SW 1271 (cell line): ENCODE data around the gene RAB42.
"Not testable (repeated sequence)": the region's sequence is repeated elsewhere in the genome, so short reads cannot be mapped to it uniquely, and the experiment has no call there.

Experiments
- DNase-seq, 2 experiments: peaks; one replicate each; lab custom pipeline; 2025; lab: John Stamatoyannopoulos, UW

RAB42 gene

DNA sequence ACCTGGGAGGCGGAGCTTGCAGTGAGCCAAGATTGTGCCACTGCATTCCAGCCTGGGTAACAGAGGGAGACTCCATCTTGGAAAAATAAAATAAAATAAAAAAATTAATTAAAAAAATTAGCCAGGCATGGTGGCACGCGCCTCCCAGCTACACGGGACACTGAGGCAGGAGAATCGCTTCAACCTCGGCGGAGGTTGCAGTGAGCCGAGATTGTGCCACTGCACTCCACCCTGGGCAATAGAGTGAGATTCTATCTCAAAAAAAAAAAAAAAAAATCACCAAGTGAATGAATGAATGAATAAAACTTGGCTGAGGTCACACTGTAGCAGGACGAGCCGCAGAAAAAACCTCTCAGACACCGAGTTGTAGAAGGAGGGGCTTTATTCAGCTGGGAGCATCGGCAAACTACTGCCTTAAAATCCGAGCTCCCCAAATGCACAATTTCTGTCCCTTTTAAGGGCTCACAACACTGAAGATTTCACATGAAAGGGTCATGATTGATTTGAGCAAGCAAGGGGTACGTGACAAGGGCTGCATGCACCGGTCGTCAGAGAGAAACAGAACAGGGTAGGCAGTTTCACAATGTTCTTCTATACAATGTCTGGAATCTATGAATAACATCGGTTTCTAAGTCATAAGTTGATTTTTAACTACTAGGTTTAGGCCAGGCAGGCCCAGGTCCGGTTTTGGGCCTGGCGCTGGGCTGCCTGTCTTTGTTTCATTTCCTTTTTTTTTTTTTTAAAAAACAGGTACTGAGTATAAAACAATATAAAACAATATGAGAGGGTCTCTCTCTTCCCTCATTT is 5.3 kb upstream of the RAB42 start:
- not testable (repeated sequence) for DNase-seq

DNA sequence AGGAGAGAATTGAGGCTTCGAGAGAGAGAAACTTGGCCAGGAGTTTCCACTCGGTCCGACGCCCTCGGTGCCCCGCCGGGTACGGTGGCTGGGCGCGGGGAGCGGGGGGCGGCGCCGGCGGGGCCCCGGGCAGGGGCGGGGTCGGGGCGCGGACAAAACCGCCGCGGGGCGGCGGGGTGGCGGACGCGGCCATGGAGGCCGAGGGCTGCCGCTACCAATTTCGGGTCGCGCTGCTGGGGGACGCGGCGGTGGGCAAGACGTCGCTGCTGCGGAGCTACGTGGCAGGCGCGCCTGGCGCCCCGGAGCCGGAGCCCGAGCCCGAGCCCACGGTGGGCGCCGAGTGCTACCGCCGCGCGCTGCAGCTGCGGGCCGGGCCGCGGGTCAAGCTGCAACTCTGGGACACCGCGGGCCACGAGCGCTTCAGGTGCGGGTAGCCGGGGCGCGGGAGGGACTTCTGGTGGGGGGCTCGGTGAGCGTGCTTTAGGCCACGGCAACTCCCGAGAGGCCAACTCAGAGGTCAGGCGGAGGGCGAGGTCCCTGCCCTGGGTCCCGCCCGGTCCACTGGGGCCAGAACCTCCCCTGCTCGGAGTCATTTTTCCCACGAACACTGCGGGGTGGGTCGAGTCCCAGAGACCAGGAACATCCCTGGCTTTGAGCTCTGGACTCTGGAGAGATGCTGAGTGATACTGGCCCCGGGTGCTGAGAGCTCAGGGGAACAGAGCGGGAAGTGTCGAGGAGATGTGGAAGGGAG is 431 bp downstream of the RAB42 start:
- DNase-seq: no peak

DNA sequence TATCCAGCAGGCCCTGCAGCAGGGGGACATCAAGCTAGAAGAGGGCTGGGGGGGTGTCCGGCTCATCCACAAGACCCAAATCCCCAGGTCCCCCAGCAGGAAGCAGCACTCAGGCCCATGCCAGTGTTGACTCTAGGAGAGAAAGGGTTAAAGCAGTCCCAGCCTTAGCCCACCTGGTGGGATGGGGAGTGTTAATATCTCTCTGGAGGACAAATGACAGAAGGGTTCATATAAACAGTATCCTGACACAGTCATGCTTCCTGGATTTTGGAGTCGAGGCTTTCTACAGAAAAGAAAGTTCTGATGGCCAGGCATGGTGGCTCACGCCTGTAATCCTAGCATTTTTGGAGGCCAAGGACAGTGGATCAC is 1.9 kb downstream of the RAB42 start:
- not testable (repeated sequence) for DNase-seq

DNA sequence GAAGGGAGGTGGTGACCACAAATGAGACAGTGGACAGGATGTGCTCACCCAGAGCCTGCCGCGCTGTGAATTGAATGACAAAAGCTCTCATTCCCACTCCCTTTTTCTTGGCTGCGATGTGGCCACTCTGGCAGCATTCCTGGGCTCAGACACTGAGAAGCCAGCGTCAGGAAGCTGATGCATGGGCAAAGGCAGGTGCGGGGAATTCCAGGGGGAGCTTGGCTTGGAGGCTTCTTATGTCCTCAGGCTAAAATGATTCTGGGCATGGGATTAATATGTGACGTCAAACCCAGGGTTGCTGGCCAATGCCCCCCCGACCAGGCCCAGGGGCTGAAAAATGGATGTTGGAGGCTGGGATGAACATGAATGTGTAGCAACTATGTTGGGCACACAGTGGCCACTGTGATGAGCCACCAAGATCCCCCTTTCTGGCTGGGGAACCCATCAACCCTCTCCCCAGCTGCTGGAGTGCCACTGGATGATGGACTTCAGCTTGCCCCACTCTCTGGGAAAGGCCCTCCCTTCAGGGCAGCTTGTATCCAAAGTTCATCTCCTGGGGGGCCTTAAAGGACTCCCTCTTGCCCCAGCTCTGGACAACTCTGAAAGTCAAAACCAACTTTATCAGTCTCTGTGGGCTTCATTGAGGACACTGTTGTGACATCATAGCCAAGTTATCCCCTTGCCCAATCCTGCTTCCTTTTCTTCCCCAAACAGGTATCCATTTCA is 2.8 kb downstream of the RAB42 start:
- DNase-seq: not testable (repeated sequence)

DNA sequence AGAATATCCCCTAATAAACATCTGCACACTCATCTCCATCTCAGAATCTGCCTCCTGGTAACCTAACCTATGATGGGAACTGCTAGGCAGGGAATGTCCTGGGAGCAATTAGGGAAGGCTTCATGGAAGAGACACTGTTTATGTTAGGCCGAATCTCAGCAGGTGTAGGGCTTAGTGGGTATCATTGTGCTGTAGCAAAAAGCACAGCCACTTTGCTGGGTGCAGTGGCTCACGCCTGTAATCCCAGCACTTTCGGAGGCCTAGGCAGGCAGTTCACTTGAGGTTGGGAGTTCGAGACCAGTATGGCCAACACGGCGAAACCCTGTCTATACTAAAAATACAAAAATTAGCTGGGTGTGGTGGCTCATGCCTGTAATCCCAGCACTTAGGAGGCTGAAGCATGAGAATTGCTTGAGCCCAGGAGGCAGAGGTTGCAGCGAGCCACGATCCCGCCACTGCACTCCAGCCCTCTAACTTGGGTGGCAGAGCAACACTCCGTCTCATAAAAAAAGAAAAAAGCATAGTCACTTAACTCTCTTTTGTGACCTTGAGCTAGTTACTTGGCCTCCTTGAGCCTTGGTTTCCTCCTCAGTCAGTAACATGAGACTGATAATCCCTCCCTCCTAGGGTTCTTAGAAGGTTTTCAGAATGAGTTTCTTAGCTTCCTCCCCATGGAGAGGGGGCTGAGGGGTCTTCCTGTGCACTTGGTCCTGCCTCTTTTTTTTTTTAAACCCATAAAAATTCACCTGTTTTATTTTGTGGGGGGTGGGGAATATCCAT is 3.5 kb downstream of the RAB42 start:
- DNase-seq: no peak

DNA sequence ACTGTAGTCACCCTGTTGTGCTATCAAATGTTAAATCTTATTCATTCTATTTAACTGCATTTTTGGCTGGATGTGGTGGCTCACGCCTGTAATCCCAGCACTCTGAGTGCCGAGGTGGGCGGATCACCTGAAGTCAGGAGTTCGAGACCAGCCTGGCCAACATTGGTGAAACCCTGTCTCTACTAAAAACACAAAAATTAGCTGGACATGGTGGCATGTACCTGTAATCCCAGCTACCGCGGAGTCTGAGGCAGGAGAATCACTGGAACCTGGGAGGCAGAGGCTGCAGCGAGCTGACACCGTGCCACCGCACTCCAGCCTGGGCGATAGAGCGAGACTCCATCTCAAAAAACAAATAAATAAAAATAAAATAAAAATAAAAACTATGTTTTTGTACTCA is 4.2 kb downstream of the RAB42 start:
- DNase-seq: not testable (repeated sequence)

DNA sequence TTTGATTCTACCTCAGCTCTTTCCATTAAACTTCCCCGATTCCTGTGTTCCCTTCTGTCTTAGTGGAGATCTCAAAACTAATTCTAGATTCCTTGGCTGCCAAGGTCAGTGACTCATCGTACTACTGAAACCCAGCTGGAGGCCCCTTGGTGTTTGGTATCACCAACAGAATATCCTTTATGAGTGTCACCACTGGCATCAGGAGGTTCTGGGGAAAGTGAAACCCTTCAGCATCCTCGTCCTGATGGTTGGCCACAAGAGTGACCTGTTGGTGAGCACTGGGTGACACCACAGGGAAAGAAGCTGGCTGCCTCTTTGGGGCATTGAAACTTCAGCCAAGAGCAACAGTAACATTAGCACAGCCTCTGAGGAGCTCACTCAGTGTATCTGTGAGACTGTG is 9.6 kb downstream of the RAB42 start:
- DNase-seq: peak; percentile 27 to 63

DNA sequence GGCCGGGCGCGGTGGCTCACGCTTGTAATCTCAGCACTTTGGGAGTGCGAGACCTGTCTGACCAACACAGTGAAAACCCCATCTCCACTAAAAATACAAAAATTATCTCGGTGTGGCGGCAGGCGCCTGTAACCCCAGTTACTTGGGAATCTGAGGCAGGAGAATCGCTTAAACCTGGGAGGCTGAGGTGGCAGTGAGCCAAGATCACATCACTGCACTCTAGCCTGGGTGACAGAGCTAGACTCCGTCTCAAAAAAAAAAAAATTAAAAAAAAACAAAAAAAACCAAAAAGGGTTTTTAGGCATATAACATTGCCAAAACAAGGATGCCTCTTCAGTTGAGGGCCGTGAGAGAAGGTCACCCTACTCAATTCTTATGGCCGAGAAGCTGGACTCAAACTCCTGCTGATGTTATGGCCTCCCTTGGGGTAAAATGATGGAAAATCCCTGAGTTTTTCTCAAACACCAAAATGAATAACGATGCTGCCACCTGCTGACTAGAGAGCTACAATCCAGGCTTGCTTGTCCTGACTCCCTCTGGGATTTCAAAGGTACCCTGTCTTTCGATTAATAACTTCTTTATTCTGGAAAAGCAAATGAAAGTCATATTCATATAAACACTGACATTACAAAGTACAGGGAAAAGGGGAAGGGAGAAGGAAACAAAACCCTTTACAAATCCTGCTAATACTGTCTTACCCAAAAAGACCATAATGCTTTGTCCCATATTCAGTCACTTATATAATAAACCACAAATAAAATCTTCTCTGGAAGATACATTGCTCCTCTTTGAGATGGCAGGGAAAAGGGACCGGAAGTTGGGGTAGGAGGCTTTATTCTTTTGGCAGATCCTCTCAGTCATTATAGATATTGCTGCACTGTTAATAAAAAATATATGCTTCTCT is 10.7 kb downstream of the RAB42 start:
- peak in 1 of 2 experiments; percentile 61 for DNase-seq

DNA sequence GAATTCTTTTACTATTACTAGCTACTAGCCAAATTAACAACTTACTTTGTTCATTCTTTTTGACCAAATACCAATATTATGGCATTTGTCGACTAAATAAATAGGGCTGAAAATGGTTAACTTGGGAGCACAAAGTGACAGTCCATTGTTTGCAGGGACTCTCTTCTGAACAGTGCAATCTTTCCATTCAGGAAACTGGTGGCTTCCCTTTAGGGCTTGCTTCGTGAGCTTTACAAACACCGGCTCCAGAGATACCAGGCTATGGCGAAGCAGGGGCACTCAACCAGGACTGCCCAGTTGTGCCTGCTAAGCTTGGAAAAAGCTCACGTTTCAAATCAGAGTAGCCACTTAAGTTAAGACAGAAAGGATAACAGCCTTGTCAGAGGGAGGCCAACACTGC is 12.3 kb downstream of the RAB42 start:
- no peak for DNase-seq

DNA sequence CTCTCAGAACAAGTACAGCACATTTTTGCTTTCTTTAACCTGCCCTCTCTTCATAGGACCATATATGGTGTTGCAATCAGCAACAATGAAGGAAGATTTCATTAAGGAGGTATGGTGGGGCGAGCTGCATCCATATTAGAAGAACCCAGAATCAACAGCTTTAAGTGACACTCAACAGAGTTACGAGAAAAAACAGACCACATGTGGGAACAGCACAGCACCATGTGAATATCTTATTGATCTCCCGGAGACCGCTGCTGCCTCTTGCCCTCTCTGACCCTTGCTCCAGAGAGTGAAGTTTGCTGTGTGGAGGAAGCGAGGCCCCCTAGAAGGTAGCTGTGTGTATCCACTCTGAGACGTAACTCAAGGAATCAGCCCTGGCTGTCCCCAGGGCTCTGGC is 12.9 kb downstream of the RAB42 start:
- DNase-seq: no peak

DNA sequence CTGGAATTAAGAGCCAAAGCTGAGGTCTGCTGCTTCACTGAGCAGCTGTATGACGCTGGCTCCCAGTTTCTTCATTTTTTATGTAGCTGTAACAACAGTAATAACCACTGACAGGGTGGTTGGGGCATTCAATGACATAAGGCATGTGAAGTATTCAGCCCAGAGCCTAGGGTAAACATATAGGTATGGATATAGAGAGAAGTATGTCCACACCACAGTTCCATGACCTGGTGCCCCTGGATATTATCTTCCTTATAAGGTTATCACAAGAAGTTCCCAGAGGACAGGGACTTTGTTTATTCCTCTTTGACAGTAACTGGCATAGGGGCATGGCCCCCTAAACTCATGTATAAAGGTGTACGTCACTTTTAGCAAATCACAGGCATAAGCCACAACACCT is 14.7 kb downstream of the RAB42 start:
- no peak for DNase-seq

DNA sequence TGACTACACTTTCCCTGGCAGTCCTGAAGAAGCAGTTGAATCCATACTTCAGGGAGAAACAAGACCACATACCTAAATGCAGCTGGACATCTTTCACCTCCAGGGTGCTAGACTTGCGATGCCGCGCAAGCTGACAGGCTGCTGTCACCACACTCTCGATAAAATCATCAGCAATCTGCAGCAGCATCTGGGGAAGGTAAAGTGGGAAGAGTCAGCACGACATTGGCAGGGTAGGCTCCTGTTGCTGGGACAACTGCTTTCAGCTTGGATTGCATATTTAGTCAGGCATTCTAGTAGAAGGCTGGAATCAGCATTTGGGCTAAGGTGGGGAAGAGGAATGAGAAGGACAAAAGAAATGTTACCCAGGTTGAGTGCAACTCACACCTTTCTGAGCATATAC is 21.1 kb downstream of the RAB42 start:
- DNase-seq: no peak

DNA sequence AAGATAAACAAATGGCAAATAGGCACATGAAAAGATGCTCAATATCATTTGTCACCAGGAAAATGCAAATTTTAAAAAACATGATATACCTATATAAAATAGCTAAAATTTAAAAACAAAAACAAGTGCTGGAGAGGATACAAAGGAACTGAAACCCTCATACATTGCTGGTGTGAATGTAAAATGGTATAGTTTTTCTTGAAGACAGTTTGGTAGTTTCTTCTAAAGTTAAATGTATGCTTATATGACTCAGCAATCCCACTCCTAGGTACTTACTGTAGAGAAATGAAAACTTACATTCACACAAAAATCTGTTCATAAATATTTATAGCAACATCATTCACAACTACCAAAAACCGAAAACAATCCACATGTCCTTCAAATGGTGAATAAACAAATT is 39.6 kb downstream of the RAB42 start:
- DNase-seq: no peak

DNA sequence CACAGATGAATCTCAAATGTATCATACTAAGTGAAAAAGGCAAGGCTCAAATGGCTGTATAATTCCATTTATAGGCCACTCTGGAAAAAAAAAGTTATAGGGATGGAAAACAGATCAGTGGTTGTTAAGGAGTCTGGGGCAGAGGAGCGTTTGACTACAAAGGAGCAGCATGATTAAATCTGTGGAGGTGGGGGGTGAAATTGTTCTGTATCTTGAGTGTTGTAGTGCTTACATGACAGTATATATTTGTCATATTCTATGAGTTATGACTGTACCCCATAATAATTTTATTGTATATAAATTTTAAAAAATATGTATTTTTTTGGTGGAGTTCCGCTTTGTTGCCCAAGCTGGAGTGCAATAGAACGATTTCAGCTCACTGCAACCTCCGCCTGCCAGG is 40.5 kb downstream of the RAB42 start:
- no peak for DNase-seq

DNA sequence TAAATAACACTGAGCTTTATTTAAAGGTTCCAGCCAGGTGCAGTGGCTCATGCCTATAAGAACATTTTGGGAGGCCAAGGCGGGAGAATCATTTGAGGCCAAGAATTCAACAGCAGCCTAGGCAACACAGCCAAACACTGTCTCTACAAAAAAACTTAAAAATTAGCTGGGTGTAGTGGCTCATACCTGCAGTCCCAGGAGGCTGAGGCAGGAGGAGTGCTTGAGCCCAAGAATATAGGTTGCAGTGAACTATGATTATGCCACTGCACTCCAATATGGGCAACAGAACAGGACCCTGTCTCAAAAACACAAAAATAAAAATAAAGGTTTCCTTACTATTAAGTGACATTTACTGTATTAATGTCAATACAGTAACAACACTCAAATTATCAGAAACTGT is 48.7 kb downstream of the RAB42 start:
- DNase-seq: peak in 1 of 2 experiments; percentile 27

DNA sequence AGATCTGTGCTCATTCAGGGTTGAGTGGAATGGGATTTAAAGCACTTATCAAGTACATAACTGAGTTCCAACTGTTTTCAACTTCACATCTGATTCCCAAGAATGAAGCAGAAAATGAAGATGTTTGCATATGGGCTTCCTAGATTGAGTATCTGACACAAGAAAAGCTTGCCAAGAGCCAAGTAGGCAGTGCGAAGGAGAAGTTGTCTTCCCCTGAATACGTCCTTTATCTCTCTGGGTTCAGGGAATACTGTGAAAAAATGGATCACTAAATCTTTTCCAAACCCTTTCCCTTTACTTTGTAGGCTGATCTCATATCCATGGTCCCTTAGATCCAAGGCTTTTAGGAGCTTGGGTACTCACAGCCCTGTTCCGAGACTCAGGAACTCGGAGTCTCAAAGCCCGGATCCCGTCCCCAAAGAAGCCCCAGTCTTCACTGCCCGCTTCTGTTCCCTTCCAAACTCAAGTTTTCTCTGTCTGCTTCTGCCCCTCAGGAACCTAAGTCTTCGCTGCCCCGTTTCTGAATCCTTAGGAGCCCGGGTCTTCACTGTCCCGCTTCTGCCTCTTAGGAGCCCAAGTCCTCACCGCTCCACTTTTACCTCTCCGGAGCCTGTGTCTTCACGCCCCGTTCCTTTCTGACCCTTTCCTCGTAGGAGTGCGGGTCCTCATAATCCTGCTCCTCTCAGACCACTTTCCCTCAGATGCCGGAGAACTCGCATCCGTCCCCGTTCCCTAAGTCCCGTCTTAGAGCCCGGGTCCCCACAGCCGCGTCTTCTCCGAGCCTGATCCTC is 50.2 kb downstream of the RAB42 start:
- DNase-seq: no peak

DNA sequence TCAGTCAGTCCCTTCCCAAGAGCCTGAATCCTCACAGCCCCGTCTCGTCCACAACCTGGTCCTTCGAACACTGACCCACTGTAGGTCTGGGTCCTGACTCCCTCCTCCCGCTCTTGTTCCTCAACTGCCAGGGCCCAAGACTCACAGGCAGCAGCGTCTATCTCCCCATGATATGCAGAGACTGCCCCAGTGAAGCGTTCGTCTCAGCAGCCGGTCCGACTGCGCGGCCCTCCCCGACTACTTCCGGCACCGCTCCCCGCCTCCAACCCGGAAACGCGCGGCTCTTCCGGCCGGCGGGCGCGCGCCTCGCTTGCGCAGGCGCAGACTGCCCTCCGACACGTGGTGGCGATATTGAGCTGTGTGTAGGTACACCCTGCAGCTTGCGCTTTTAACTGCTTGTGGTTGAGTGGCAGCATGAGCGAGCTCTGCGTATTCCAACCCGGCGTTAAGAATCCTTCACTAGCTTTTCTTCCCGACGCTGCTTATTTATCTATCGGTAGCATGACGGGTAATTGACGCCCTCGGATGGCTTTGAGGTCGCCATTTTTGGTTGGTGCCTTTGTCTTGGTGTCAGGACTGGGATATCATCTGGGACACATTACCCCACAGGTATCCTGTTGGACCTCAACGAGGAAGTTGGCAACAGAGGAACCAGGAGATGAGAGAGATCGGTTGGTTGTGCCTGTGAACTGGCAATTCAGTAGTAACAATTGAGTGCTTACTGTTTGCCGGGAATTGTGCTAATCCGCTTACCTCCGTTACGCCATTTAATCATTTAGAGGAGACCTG is 51.0 kb downstream of the RAB42 start, which contains the start of gene TAF12:
Gene TAF12, minus strand, starts transcription at position 221 of the 789 bp plus-strand sequence. CDS start 20,986 bp downstream, outside the sequence.
- peak; percentile 57 to 89 for DNase-seq

DNA sequence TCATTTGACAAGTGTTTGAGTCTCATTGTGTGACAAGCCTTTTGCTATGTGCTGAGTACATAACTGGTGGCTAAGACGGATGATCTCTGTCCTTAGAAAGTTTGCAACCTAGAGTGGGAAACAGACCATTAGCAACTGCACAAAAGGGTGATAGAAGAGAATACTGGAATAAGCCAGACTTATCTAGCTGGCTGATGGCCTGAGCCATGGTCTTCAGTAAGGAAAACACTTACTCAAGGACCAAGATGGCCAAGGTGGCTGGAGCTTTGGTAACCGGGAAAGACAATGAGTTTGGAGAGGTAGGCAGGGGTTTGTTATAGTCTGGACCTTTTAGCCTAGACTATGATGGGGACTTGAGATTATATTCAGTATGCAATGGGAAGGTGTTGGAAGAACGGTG is 52.4 kb downstream of the RAB42 start:
- no peak for DNase-seq
